Tibial artery (tissue), 4 donors: Measurements from ENCODE around the gene BTNL8.

Experiments used
- DNase-seq, 2 donors: peaks; one replicate each; pipeline ENCODE4 v3.0.0-alpha.2; 2019
- H3K27ac ChIP-seq, 2 donors: fragments of 200-600 bp; sonication (generic) in 1 of 2; 1 replicate in 1 of 2; 2 replicates in 1 of 2; pipeline ENCODE4 v1.5.1; 2018 to 2019; ENCODE audit warnings: mild to moderate bottlenecking in 1 of 2
- H3K27me3 ChIP-seq, 2 donors: fragments of 200-600 bp; sonication (generic) in 1 of 2; one replicate each; pipeline versions ENCODE4 v1.5.1 to v1.6.0; 2016 to 2019
- H3K36me3 ChIP-seq, 3 donors: fragments of 200-600 bp; sonication (generic) in 2 of 3; one replicate each; pipeline ENCODE4 v1.5.1; 2016 to 2019; ENCODE audit warnings: mild to moderate bottlenecking in 2 of 3
- H3K4me1 ChIP-seq, 4 donors: fragments of 200-600 bp; sonication (generic) in 2 of 4; 1 replicate in 3 of 4; 2 replicates in 1 of 4; pipeline ENCODE4 v1.5.1; 2016 to 2019
- H3K4me3 ChIP-seq, 2 donors: fragments of 200-600 bp; sonication (generic) in 1 of 2; 1 replicate in 1 of 2; 2 replicates in 1 of 2; pipeline ENCODE4 v1.5.1; 2018 to 2019; ENCODE audit warnings: mild to moderate bottlenecking in 2 of 2
- H3K9me3 ChIP-seq, 3 donors: fragments of 200-600 bp; sonication (generic) in 1 of 3; one replicate each; pipeline ENCODE4 v1.5.1; 2016 to 2019
- intact Hi-C: fragments of 100-400 bp; cut with DNase I; formaldehyde crosslinking; loops from one replicate; pipeline ENCODE4 v1.15.0; 2023; ENCODE audit warnings: low total_unique reads
- TF ChIP-seq, protein P1 (sequence below), 2 experiments: fragments of 200-600 bp in 1 of 2; fragments of 450-650 bp in 1 of 2; IDR thresholded peaks; one replicate each; pipeline ENCODE4 v1.5.1; 2017 to 2019; ENCODE audit warnings: antibody characterized with exemption in 2 of 2, mild to moderate bottlenecking in 1 of 2, moderate library complexity in 1 of 2

Gene BTNL8

DNA sequence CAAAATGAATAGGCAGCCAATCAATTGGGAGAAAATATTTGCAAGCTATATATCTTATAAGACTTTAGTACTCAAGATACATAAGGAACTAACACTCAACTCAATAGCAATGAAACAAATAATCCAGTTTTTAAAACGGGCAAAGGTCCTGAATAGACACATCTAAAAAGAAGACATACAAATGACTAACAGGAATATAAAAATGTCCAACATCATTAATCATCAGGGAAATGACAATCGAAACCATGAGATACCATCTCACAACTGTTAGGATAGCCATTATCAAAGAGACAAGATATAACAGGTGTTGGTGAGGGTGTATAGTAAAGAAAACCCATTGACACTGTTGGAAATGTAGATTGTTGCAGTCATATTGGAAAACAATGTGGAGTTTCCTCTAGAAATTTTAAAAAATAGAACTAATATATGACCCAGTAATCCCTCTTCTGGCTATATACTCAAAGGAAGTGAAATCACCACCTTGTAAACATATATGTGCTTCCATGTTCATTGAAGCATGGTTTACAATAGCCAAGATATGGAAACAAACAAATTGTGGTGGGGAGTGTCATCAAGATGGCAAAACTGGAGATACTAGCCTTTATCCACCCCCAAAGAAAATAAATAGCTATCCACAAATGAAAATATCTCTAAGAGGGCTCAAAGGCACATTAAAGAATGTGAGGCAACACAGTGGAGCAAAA, 75.8 kb downstream of the BTNL8 start:
- no peak overlapping the region for H3K4me3 ChIP-seq
- H3K27ac ChIP-seq, result no peak overlapping the region
- no peaks in the 10 kb centered on the region for H3K27me3 ChIP-seq
- TF ChIP-seq, protein P1, sequence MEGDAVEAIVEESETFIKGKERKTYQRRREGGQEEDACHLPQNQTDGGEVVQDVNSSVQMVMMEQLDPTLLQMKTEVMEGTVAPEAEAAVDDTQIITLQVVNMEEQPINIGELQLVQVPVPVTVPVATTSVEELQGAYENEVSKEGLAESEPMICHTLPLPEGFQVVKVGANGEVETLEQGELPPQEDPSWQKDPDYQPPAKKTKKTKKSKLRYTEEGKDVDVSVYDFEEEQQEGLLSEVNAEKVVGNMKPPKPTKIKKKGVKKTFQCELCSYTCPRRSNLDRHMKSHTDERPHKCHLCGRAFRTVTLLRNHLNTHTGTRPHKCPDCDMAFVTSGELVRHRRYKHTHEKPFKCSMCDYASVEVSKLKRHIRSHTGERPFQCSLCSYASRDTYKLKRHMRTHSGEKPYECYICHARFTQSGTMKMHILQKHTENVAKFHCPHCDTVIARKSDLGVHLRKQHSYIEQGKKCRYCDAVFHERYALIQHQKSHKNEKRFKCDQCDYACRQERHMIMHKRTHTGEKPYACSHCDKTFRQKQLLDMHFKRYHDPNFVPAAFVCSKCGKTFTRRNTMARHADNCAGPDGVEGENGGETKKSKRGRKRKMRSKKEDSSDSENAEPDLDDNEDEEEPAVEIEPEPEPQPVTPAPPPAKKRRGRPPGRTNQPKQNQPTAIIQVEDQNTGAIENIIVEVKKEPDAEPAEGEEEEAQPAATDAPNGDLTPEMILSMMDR (IDR thresholded peaks at IDR 0.05), result no peak
- intact Hi-C loops, result no loop called here
- no peaks in the 10 kb centered on the region for H3K36me3 ChIP-seq
- H3K9me3 ChIP-seq, result no peaks in the 10 kb centered on the region
- no peaks in the 10 kb centered on the region for H3K4me1 ChIP-seq
- no peak for DNase-seq

GRCh38 chr5:180975338-180975737, 76.4 kb downstream of the BTNL8 start:
- H3K4me3 ChIP-seq, result no peak overlapping the region
- no peaks in the 10 kb centered on the region for H3K27me3 ChIP-seq
- TF ChIP-seq, protein P1 (IDR thresholded peaks at IDR 0.05), result no peak
- H3K36me3 ChIP-seq, result no peaks in the 10 kb centered on the region
- DNase-seq, result no peak
- no peaks in the 10 kb centered on the region for H3K9me3 ChIP-seq
- intact Hi-C loops, result no loop called here
- no peak overlapping the region for H3K27ac ChIP-seq
- H3K4me1 ChIP-seq, result no peaks in the 10 kb centered on the region

GRCh38 chr5:180976518-180976917, 77.6 kb downstream of the BTNL8 start:
- Histone ChIP-seq H3K4me3 (no peak overlapping the region), H3K4me1 (no peaks in the 10 kb centered on the region), H3K36me3 (no peaks in the 10 kb centered on the region), H3K27me3 (no peaks in the 10 kb centered on the region), H3K27ac (no peak overlapping the region), H3K9me3 (no peaks in the 10 kb centered on the region)
- TF ChIP-seq, protein P1 (IDR thresholded peaks at IDR 0.05), result no peak
- intact Hi-C loops, result no loop called here
- DNase-seq, result no peak

DNA sequence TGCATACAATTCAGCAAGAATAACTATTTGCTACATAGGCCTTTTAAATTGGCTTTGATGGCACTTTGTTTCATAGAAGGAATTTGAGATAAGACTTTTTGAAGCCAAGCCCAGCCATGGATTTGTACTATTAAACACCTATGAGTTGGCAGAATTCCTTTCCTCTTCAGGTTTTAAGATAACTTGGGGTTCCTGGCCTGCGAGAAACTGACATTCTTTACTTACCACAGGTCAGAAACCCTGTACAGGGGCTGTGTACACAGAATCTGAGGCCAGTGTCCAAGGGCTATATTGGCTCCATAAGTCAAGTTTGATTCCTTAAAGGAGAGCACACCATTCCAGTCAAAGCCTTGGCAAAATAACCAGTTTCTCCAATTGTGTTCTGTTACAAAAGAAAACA, 78.9 kb downstream of the BTNL8 start:
- intact Hi-C loops, result no loop called here
- H3K27ac ChIP-seq, result no peak overlapping the region
- no peaks in the 10 kb centered on the region for H3K4me1 ChIP-seq
- no peaks in the 10 kb centered on the region for H3K36me3 ChIP-seq
- H3K4me3 ChIP-seq, result no peak overlapping the region
- no peaks in the 10 kb centered on the region for H3K9me3 ChIP-seq
- no peak for DNase-seq
- TF ChIP-seq, protein P1 (IDR thresholded peaks at IDR 0.05), result no peak
- no peaks in the 10 kb centered on the region for H3K27me3 ChIP-seq

DNA sequence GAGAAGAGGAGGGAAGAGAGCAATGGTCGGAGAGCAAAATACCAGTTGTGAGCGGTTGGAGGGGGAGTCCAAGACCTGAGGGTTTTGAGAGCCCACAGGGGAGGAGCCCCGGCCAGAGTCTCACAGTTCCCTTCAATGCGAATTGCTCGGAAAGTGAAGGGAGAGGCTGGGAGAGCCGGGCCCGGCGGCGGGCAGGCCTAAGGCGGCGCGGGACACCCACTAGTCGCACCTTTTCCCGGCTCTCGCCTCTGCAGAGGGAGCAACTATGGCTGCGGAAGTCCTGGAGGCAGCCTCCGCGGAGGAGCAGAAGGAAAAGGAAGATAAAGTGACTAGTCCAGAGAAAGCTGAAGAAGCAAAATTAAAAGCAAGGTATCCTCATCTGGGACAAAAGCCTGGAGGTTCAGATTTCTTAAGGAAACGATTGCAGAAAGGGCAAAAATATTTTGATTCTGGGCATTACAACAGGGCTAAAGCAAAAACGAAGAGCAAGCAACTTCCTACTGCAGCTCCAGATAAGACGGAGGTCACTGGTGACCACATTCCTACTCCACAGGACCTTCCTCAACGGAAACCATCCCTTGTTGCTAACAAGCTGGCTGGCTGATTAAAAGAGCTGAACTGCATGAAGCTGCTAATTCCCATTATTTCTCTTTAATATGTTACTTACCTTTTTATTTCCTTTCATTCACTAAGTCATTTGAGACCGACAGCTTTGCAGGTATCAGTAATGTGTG, 83.2 kb downstream of the BTNL8 start:
- H3K4me3 ChIP-seq, result no peak overlapping the region
- TF ChIP-seq, protein P1 (IDR thresholded peaks at IDR 0.05), result no peak
- no peaks in the 10 kb centered on the region for H3K4me1 ChIP-seq
- intact Hi-C loops, result no loop called here
- H3K27ac ChIP-seq, result no peak overlapping the region
- H3K27me3 ChIP-seq, result no peaks in the 10 kb centered on the region
- no peaks in the 10 kb centered on the region for H3K9me3 ChIP-seq
- H3K36me3 ChIP-seq, result no peaks in the 10 kb centered on the region
- DNase-seq, result no peak
